Naive thymus-derived CD8-positive, alpha-beta T cell (primary cell): Measurements from ENCODE around the gene ZGPAT. TPM values are rescaled to one million over a fixed set of nuclear protein-coding genes. Genes with fewer than 3 reads are reported as not detected.
"Not testable (repeated sequence)": the region's sequence is repeated elsewhere in the genome, so short reads cannot be mapped to it uniquely, and the experiment has no call there.

Experiments
- ATAC-seq, 2 donors: fragments of 150-1000 bp; cut with Tn5 transposase in 1 of 2; sonication (Bioruptor Pico), chemical (Tn5 transposase) in 1 of 2; 1 replicate in 1 of 2; 2 replicates in 1 of 2; pipeline ENCODE4 v1.10.0; 2021; ENCODE audit warnings: mild to moderate bottlenecking in 2 of 2, moderate library complexity in 2 of 2
- POLR2A ChIA-PET: fragments of 350-600 bp; sonication (Branson Sonifier 250); formaldehyde crosslinking; loops from one replicate; lab custom pipeline; 2021; ENCODE audit warnings: antibody characterized with exemption; lab: Charles Lee
- DNase-seq, 10 donors: peaks; one replicate each; pipeline versions ENCODE4 v3.0.0 to v3.0.0-alpha.2; 2020 to 2022
- H3K27ac Mint-ChIP-seq, 10 donors: one replicate each; pipeline ENCODE4 v1.8.0; 2020 to 2022; ENCODE audit warnings: mild to moderate bottlenecking in 10 of 10, mixed read lengths in 10 of 10, moderate library complexity in 4 of 10, inconsistent platforms in 1 of 10
- H3K27me3 Mint-ChIP-seq, 5 donors: one replicate each; pipeline ENCODE4 v1.8.0; 2021 to 2022; ENCODE audit warnings: mixed read lengths in 5 of 5
- H3K36me3 Mint-ChIP-seq, 3 donors: one replicate each; pipeline ENCODE4 v1.8.0; 2020 to 2022; ENCODE audit warnings: mixed read lengths in 3 of 3, mild to moderate bottlenecking in 2 of 3, inconsistent platforms in 1 of 3
- H3K4me1 Mint-ChIP-seq, 4 donors: one replicate each; pipeline ENCODE4 v1.8.0; 2021 to 2022; ENCODE audit warnings: mixed read lengths in 4 of 4
- H3K4me3 Mint-ChIP-seq, 10 donors: one replicate each; pipeline ENCODE4 v1.8.0; 2020 to 2022; ENCODE audit warnings: mild to moderate bottlenecking in 10 of 10, mixed read lengths in 10 of 10, moderate library complexity in 6 of 10, inconsistent platforms in 1 of 10
- H3K9me3 Mint-ChIP-seq, 9 donors: one replicate each; pipeline ENCODE4 v1.8.0; 2020 to 2022; ENCODE audit warnings: mixed read lengths in 9 of 9, mild to moderate bottlenecking in 3 of 9, inconsistent platforms in 1 of 9, moderate library complexity in 1 of 9
- polyA plus RNA-seq, 3 donors: library from polyadenylated mRNA; unstranded; fragments of 300-500 nt; fragmentation: Illumina TruSeq; gene quantifications; one replicate each; pipeline ENCODE4 v1.2.3, GENCODE V29; 2021
- total RNA-seq, 8 experiments: library from RNA in 2 of 8; stranded (reverse) in 2 of 8; gene quantifications; one replicate each; pipeline ENCODE4 v1.2.3 and lab custom pipeline; 2021 to 2026

Gene ZGPAT
- total and polyA plus RNA-seq, 5 experiments from 2014 or later = 42.3 to 73.8 (median 52.6) TPM

DNA sequence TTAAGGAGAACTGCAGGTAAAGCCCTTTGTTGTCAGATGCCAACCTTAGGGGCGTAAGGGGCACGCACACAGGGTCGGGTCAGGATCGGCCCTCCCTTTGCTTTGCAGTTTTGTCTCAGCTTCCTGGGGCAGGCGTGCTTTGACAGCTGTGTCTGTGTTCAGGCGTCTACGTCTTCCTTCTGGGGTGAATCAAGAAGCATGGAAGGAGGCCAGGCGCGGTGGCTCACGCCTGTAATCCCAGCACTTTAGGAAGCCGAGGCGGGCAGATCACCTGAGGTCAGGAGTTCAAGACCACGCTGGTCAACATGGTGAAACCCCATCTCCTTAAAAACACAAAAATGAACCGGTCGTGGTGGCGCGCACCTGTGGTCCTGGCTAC, 1.3 kb downstream of the ZGPAT start:
- Mint-ChIP-seq H3K4me3 (peak overlapping the region; percentile 69 to 88 (median 78)), H3K27ac (peak overlapping the region; percentile 57 to 92 (median 78)), H3K4me1 (peaks cover 29 to 62% (median 59%) of the 10 kb centered on the region in 4 donors), H3K36me3 (peaks cover 5 to 71% (median 23%) of the 10 kb centered on the region in 3 donors), H3K9me3 (peaks cover 0 to 4% (median 0%) of the 10 kb centered on the region in 9 donors), H3K27me3 (no peaks in the 10 kb centered on the region)
- POLR2A ChIA-PET = interaction anchor here (0.9 to 7.1 kb wide), 11 partner anchors 13 to 188 kb away, joined by 3 to 162 read pairs (median 8); partner anchors contain the start of genes LIME1, RTEL1 and SLC2A4RG
- DNase-seq (no peak), ATAC-seq (no peak)

DNA sequence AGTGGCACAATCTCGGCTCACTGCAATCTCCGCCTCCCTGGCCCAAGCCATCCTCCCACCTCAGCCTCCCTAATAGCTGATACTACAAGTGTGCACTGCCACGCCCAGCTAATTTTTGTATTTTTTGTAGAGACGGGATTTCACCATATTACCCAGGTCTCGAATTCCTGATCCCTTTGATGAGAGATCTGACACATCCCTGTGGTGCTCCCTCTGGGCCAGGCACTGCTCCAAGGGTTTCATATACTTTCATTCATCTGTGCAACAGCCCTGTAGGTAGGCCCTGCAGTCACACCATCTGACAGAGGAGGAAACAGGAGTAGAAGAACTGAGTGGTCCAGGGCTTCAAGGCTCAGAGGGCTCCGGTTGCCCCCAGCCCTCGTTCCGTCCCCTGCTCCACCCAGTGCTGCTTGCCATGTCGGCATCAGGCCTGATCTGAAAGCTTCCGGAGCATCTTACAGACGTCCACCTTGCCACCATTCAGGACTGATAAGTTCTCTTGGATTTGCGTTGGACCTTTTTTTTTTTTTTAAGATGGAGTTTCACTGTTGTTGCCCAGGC, 3.3 kb downstream of the ZGPAT start:
- Mint-ChIP-seq H3K27me3 (no peaks in the 10 kb centered on the region), H3K27ac (peak overlapping the region in 7 of 10 donors; percentile 10 to 84 (median 29)), H3K36me3 (peaks cover 5 to 75% (median 42%) of the 10 kb centered on the region in 3 donors), H3K4me1 (peaks cover 29 to 64% (median 60%) of the 10 kb centered on the region in 4 donors), H3K9me3 (peaks cover 0 to 18% (median 3%) of the 10 kb centered on the region in 9 donors), H3K4me3 (peak overlapping the region in 9 of 10 donors; percentile 15 to 85 (median 67))
- ATAC-seq = no peak
- POLR2A ChIA-PET = interaction anchor here (0.5 to 7.1 kb wide), 3 partner anchors 26 to 849 kb away, joined by 3 to 162 read pairs (median 4); partner anchors contain the start of genes LIME1 and SLC2A4RG
- DNase-seq = no peak

DNA sequence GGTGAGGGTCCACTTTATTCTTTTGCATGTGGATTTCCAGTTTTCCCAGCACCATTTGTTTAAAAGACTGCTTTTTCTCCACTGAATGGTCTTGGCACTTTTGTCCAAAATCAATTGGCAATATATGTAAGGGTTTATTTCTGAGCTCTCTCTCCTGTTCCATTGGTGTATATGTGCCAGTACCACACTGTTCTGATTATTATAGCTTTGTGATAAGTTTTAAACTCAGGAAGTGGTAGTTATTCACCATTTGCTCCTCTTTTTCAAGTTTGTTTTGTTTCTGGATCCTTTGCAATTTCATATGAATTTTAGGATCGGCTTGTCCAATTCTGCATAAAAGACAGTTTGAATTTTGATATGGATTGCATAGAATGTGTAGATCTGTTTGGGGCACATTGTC, 4.4 kb downstream of the ZGPAT start:
- H3K27me3 Mint-ChIP-seq = no peaks in the 10 kb centered on the region
- peaks cover 28 to 63% (median 59%) of the 10 kb centered on the region in 4 donors for H3K4me1 Mint-ChIP-seq
- ATAC-seq = no peak
- peak overlapping the region in 4 of 10 donors; percentile 8 to 68 (median 40) for H3K27ac Mint-ChIP-seq
- POLR2A ChIA-PET = interaction anchor here (0.8 to 7.1 kb wide), 3 partner anchors 25 to 268 kb away, joined by 3 to 162 read pairs (median 4); partner anchors contain the start of genes LIME1, PPDPF, SAMD10 and SLC2A4RG
- H3K36me3 Mint-ChIP-seq = peaks cover 5 to 81% (median 50%) of the 10 kb centered on the region in 3 donors
- DNase-seq = no peak
- peak overlapping the region in 7 of 10 donors; percentile 0 to 68 (median 33) for H3K4me3 Mint-ChIP-seq
- H3K9me3 Mint-ChIP-seq = peaks cover 0 to 21% (median 4%) of the 10 kb centered on the region in 9 donors

DNA sequence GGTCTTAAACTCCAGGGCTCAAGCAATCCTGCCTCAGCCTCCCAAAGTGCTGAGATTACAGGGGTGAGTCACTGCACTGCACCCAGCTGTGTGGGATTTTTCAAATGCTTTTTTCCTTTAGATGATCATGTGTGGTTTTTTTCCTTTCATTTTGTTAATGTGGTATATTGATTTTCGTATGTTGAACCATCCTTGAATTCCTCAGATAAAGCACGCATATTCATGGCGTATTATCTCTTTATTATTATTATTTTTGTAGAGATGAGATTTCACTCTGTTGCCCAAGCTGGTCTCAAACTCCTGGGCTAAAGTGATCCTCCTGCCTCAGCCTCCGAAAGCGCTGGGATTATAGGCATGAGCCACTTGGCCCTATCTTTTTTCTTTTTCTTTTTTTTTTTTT, 7.0 kb downstream of the ZGPAT start:
- no peaks in the 10 kb centered on the region for H3K27me3 Mint-ChIP-seq
- H3K4me3 Mint-ChIP-seq = no peak overlapping the region
- peaks cover 12 to 91% (median 61%) of the 10 kb centered on the region in 3 donors for H3K36me3 Mint-ChIP-seq
- ATAC-seq (no peak), DNase-seq (no peak)
- H3K4me1 Mint-ChIP-seq = peaks cover 24 to 64% (median 53%) of the 10 kb centered on the region in 4 donors
- H3K27ac Mint-ChIP-seq = no peak overlapping the region
- H3K9me3 Mint-ChIP-seq = peaks cover 0 to 27% (median 9%) of the 10 kb centered on the region in 9 donors
- POLR2A ChIA-PET = interaction anchor here (0.5 to 2.7 kb wide), 2 partner anchors 9 to 22 kb away, joined by 6 to 10 read pairs; partner anchors contain the start of gene LIME1

DNA sequence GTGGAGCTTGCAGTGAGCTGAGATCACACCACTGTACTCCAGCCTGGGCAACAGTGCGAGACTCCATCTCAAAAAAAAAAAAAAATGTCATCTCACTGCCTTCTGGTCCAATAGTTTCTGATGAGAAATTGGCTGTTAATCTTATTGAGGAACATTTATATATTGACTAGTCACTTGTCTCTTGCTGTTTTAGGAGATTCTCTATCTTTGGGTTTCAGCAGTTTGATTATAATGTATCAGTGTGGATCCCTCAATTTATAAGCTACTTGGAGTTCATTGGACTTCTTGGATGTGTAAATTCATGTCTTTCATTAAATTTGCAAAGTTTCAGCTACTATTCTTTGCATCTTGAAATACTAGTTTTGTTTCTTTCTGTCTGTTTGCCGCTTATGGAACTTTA, 11.2 kb downstream of the ZGPAT start:
- peaks cover 14 to 81% (median 48%) of the 10 kb centered on the region in 3 donors for H3K36me3 Mint-ChIP-seq
- peaks cover 18 to 62% (median 52%) of the 10 kb centered on the region in 4 donors for H3K4me1 Mint-ChIP-seq
- ATAC-seq (no peak), DNase-seq (no peak)
- peak overlapping the region in 3 of 10 donors; percentile 3 to 27 (median 24) for H3K27ac Mint-ChIP-seq
- peak overlapping the region in 1 of 10 donors; percentile 11 for H3K4me3 Mint-ChIP-seq
- peaks cover 0 to 31% (median 9%) of the 10 kb centered on the region in 9 donors for H3K9me3 Mint-ChIP-seq
- H3K27me3 Mint-ChIP-seq = no peaks in the 10 kb centered on the region
- POLR2A ChIA-PET = interaction anchor here (0.6 to 1.6 kb wide), 3 partner anchors 8 to 11 kb away, joined by 3 to 17 read pairs (median 3); partner anchors contain the start of genes ARFRP1 and ZGPAT

DNA sequence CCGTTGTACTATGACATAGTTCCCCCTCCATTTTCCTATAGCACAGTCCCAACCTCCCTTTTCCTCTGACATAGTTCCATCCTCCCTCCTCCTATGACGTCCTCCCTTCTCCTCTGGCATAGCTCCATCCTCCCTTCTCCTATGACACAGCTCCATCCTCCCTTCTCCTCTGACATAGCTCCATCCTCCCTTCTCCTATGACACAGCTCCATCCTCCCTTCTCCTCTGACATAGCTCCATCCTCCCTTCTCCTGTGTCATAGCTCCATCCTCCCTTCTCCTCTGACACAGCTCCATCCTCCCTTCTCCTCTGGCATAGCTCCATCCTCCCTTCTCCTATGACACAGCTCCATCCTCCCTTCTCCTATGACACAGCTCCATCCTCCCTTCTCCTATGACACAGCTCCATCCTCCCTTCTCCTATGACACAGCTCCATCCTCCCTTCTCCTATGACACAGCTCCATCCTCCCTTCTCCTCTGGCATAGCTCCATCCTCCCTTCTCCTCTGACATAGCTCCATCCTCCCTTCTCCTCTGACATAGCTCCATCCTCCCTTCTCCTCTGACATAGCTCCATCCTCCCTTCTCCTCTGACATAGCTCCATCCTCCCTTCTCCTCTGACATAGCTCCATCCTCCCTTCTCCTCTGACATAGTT, 15.3 kb downstream of the ZGPAT start:
- POLR2A ChIA-PET = interaction anchor here (1.2 to 2.1 kb wide), 3 partner anchors 11 to 15 kb away, joined by 3 to 7 read pairs (median 4); partner anchors contain the start of genes ARFRP1, LIME1 and ZGPAT
- H3K4me3 Mint-ChIP-seq, H3K27me3 Mint-ChIP-seq, ATAC-seq, DNase-seq: not testable (repeated sequence)
- peaks cover 12 to 55% (median 43%) of the 10 kb centered on the region in 4 donors for H3K4me1 Mint-ChIP-seq
- H3K9me3 Mint-ChIP-seq = peaks cover 0 to 35% (median 11%) of the 10 kb centered on the region in 9 donors
- peak overlapping the region in 2 of 10 donors; percentile 27 to 85 for H3K27ac Mint-ChIP-seq
- H3K36me3 Mint-ChIP-seq = peaks cover 19 to 69% (median 41%) of the 10 kb centered on the region in 3 donors

DNA sequence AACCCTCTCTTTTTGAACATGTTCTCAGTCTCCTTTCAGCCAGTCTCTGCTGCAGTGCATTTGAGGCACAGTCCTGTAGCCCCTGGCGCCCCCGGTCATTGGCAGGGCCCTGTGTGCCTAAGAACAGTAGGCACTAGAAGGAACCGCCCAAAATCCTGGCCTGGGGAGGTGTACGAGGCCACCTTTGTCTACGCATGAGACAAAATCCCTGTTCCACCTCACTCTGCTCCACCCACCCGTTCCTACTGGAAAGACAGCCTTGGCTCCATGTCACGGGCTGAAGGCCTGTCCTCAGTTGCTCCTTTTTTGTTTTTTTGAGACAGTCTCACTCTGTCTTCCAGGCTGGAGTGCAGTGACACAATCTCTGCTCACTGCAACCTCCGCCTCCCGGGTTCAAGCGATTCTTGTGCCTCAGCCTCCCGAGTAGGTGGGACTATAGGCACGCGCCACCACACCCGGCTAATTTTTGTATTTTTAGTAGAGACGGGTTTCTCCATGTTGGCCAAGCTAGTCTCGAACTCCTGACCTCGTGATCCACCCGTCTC, 22.4 kb downstream of the ZGPAT start:
- H3K36me3 Mint-ChIP-seq = peaks cover 4 to 32% (median 21%) of the 10 kb centered on the region in 3 donors
- H3K27me3 Mint-ChIP-seq, H3K4me3 Mint-ChIP-seq, ATAC-seq, H3K27ac Mint-ChIP-seq, DNase-seq: not testable (repeated sequence)
- POLR2A ChIA-PET = interaction anchor here (0.7 to 5.0 kb wide), 5 partner anchors 20 to 72 kb away, joined by 3 to 46 read pairs (median 3); partner anchors contain the start of genes ARFRP1, RTEL1 and ZGPAT
- peaks cover 0 to 14% (median 3%) of the 10 kb centered on the region in 9 donors for H3K9me3 Mint-ChIP-seq
- H3K4me1 Mint-ChIP-seq = peaks cover 19 to 41% (median 29%) of the 10 kb centered on the region in 4 donors

DNA sequence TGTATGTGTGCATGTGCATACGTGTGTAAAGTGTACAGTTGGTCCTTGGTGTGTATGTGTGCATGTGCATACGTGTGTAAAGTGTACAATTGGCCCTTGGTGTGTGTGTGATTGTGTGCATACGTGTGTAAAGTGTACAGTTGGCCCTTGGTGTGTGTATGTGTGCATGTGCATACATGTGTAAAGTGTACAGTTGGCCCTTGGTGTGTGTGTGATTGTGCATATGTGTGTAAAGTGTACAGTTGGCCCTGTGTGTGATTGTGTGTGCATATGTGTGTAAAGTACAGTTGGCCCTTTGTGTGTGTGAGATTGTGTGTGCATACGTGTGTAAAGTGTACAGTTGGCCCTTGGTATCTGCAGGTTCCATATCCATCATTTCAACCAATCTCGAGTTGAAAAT, 23.6 kb downstream of the ZGPAT start:
- Mint-ChIP-seq H3K4me1 (peaks cover 31 to 49% (median 39%) of the 10 kb centered on the region in 4 donors), H3K36me3 (peaks cover 0 to 28% (median 14%) of the 10 kb centered on the region in 3 donors), H3K4me3 (no peak overlapping the region), H3K9me3 (peaks cover 0 to 7% (median 0%) of the 10 kb centered on the region in 9 donors), H3K27me3 (no peaks in the 10 kb centered on the region), H3K27ac (no peak overlapping the region)
- DNase-seq (no peak), ATAC-seq (no peak)
- POLR2A ChIA-PET = interaction anchor here (0.7 to 5.0 kb wide), 3 partner anchors 9 to 36 kb away, joined by 3 to 46 read pairs (median 3); partner anchors contain the start of genes ARFRP1 and ZGPAT

DNA sequence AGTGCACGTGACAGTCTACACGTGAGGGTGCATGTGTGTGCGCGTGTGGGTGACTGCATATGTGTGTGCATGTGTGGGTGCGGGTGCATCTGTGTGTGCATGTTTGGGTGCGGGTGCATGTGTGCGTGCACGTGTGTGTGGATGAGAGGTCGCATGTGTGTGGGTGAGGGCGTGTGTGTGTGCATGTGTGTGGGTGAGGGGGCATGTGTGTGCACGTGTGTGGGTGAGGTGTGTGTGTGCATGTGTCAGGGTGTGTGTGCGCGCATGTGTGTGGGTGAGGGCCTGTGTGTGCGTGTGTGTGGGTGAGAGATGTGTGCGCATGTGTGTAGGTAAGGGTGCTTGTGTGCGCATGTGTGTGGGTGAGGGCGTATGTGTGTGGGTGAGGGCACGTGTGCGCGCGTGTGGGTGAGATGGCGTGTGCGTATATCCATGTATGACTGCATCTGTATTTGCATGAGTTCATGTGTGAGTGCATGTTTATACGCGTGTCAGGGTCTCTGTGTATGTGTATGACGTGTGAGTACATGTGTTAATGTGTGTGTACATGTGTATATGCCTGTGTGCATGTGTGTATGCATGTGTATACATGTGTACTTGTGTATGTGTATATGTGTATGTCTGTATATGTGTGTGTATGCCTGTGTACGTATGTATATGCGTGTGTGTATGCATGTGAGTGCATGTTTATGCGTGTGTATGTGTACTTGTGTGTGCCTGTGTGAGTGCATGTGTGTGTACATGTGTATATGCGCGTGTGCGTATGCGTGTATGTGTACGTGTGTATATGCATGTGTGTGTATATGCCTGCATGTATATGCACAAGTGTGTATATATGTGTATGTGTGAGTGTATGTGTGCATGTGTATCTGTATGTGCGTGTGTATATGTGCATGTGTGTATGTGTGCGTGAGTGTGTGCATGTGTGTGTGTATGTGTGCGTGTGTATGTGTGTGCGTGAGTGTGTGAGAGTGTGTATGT, 24.6 kb downstream of the ZGPAT start:
- ATAC-seq (no peak), DNase-seq (peak in 1 of 10 donors; percentile 11)
- peaks cover 0 to 3% (median 0%) of the 10 kb centered on the region in 9 donors for H3K9me3 Mint-ChIP-seq
- no peak overlapping the region for H3K27ac Mint-ChIP-seq
- H3K4me3 Mint-ChIP-seq = no peak overlapping the region
- peaks cover 29 to 44% (median 35%) of the 10 kb centered on the region in 4 donors for H3K4me1 Mint-ChIP-seq
- H3K36me3 Mint-ChIP-seq = peaks cover 0 to 22% (median 10%) of the 10 kb centered on the region in 3 donors
- POLR2A ChIA-PET = interaction anchor here (0.9 to 1.5 kb wide), 2 partner anchors 9 to 105 kb away, joined by 4 to 7 read pairs; partner anchors contain the start of gene GMEB2
- no peaks in the 10 kb centered on the region for H3K27me3 Mint-ChIP-seq

DNA sequence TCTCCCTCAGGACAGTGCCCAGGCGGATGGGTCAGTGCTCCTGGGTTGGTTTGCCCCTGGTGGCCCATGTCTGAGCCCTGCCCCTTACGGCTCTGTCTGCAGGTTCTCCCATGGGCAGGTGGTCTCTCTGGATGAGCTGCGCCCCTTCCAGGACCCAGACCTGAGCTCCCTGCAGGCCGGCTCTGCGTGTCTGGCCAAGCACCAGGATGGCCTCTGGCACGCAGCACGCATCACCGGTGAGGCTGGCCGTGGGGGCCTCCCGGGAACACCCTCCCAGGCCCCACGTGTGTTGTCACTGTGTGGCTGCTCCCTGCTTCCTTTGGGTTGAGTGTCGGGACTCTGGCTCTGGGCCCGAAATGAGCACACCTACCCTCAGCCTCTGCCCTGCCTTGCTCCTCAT, 25.3 kb downstream of the ZGPAT start:
- Mint-ChIP-seq H3K36me3 (peaks cover 0 to 19% (median 8%) of the 10 kb centered on the region in 3 donors), H3K27me3 (no peaks in the 10 kb centered on the region), H3K9me3 (peaks cover 0 to 3% (median 0%) of the 10 kb centered on the region in 9 donors), H3K27ac (peak overlapping the region in 1 of 10 donors; percentile 63), H3K4me1 (peaks cover 29 to 37% (median 32%) of the 10 kb centered on the region in 4 donors), H3K4me3 (no peak overlapping the region)
- DNase-seq (no peak), ATAC-seq (no peak)
- POLR2A ChIA-PET = interaction anchor here (0.9 to 10.0 kb wide), 3 partner anchors 10 to 106 kb away, joined by 4 to 137 read pairs (median 7); partner anchors contain the start of gene GMEB2
